Skeletal muscle satellite cell (primary cell): ENCODE measurements around the gene SLK. TPM values are rescaled to one million over a fixed set of nuclear protein-coding genes. Genes with fewer than 3 reads are reported as not detected.

Experiments
- H3K27me3 ChIP-seq: 2 replicates; pipeline ENCODE4 v1.7.0; 2013; ENCODE audit warnings: low read length; ENCODE audit not compliant: control insufficient read depth, insufficient read depth
- H3K36me3 ChIP-seq: 2 replicates; pipeline ENCODE4 v1.7.0; 2013; ENCODE audit warnings: mild to moderate bottlenecking, control low read depth, low read length; ENCODE audit not compliant: insufficient read depth
- H3K4me1 ChIP-seq: 2 replicates; pipeline ENCODE4 v1.7.0; 2013; ENCODE audit warnings: low read length; ENCODE audit not compliant: control insufficient read depth, insufficient read depth
- H3K4me2 ChIP-seq: 2 replicates; pipeline ENCODE4 v1.7.0; 2013; ENCODE audit warnings: mild to moderate bottlenecking, low read length
- H3K4me3 ChIP-seq: 2 replicates; pipeline ENCODE4 v1.7.0; 2013; ENCODE audit warnings: low read length
- H3K9ac ChIP-seq: 2 replicates; pipeline ENCODE4 v1.7.0; 2013; ENCODE audit warnings: mild to moderate bottlenecking, low read depth, low read length, moderate library complexity
- H3K9me3 ChIP-seq: replicated peaks from 2 replicates; pipeline ENCODE4 v1.7.0; 2013; ENCODE audit warnings: mild to moderate bottlenecking, control low read depth, low read length
- small RNA-seq: library from RNA; depleted of rRNA; stranded (forward); fragments of <200 nt; gene quantifications from one replicate; pipeline ENCODE3, GENCODE V24; 2012

SLK gene

GRCh38 chr10:104066945-104067344, 100.0 kb downstream of the SLK start:
- no peaks in the 10 kb centered on the region for H3K4me1 ChIP-seq
- H3K36me3 ChIP-seq: no peaks in the 10 kb centered on the region
- peaks cover 40% of the 10 kb centered on the region for H3K27me3 ChIP-seq
- H3K9me3 ChIP-seq: no peaks in the 10 kb centered on the region
- no peak overlapping the region for H3K4me3 ChIP-seq
- H3K4me2 ChIP-seq: no peak overlapping the region
- H3K9ac ChIP-seq: no peak overlapping the region

GRCh38 chr10:104067525-104067924, 100.6 kb downstream of the SLK start:
- no peak overlapping the region for H3K4me2 ChIP-seq
- no peak overlapping the region for H3K9ac ChIP-seq
- no peaks in the 10 kb centered on the region for H3K4me1 ChIP-seq
- no peaks in the 10 kb centered on the region for H3K9me3 ChIP-seq
- H3K36me3 ChIP-seq: no peaks in the 10 kb centered on the region
- H3K4me3 ChIP-seq: no peak overlapping the region
- H3K27me3 ChIP-seq: peaks cover 46% of the 10 kb centered on the region

- Histone ChIP-seq H3K4me1 (no peaks in the 10 kb centered on the region), H3K9me3 (no peaks in the 10 kb centered on the region), H3K9ac (no peak overlapping the region), H3K4me2 (no peak overlapping the region), H3K4me3 (no peak overlapping the region), H3K27me3 (peaks cover 54% of the 10 kb centered on the region), H3K36me3 (no peaks in the 10 kb centered on the region)
Observed at GRCh38 chr10:104069613-104070012, 102.7 kb downstream of the SLK start.

- Histone ChIP-seq H3K27me3 (peaks cover 63% of the 10 kb centered on the region), H3K36me3 (no peaks in the 10 kb centered on the region)
Observed at GRCh38 chr10:104072786-104073185, 105.8 kb downstream of the SLK start.

GRCh38 chr10:104074505-104074904, 107.6 kb downstream of the SLK start:
- H3K9me3 ChIP-seq: no peaks in the 10 kb centered on the region
- no peak overlapping the region for H3K9ac ChIP-seq
- peaks cover 74% of the 10 kb centered on the region for H3K27me3 ChIP-seq
- H3K36me3 ChIP-seq: no peaks in the 10 kb centered on the region
- no peak overlapping the region for H3K4me2 ChIP-seq
- H3K4me3 ChIP-seq: no peak overlapping the region
- H3K4me1 ChIP-seq: no peaks in the 10 kb centered on the region

More at GRCh38 chr10:104072786-104073185, 105.8 kb downstream of the SLK start:
- H3K4me1 ChIP-seq: no peaks in the 10 kb centered on the region
- H3K4me2 ChIP-seq: no peak overlapping the region
- H3K9me3 ChIP-seq: no peaks in the 10 kb centered on the region
- H3K4me3 ChIP-seq: no peak overlapping the region
- no peak overlapping the region for H3K9ac ChIP-seq

- no peaks in the 10 kb centered on the region for H3K4me1 ChIP-seq
- no peaks in the 10 kb centered on the region for H3K9me3 ChIP-seq
- no peak overlapping the region for H3K9ac ChIP-seq
- no peaks in the 10 kb centered on the region for H3K36me3 ChIP-seq
- no peak overlapping the region for H3K4me3 ChIP-seq
- no peak overlapping the region for H3K4me2 ChIP-seq
- H3K27me3 ChIP-seq: peaks cover 52% of the 10 kb centered on the region
Observed at GRCh38 chr10:104076743-104077160, 109.8 kb downstream of the SLK start.

- Histone ChIP-seq H3K9me3 (no peaks in the 10 kb centered on the region), H3K4me3 (no peak overlapping the region), H3K4me1 (no peaks in the 10 kb centered on the region), H3K9ac (no peak overlapping the region), H3K4me2 (no peak overlapping the region), H3K36me3 (no peaks in the 10 kb centered on the region), H3K27me3 (peaks cover 47% of the 10 kb centered on the region)
Observed at GRCh38 chr10:104077247-104077646, 110.3 kb downstream of the SLK start.

GRCh38 chr10:104077663-104078151, 110.8 kb downstream of the SLK start:
- no peaks in the 10 kb centered on the region for H3K9me3 ChIP-seq
- H3K36me3 ChIP-seq: no peaks in the 10 kb centered on the region
- H3K9ac ChIP-seq: no peak overlapping the region

More at GRCh38 chr10:104077663-104078151, 110.8 kb downstream of the SLK start:
- Histone ChIP-seq H3K4me2 (no peak overlapping the region), H3K4me1 (no peaks in the 10 kb centered on the region), H3K27me3 (peaks cover 43% of the 10 kb centered on the region), H3K4me3 (no peak overlapping the region)

Small RNA genes within 50 kb of the gene (small RNA-seq; reads per million reads assigned to genes)
- not detected for gene RN7SL524P
